Large intestine (tissue), 12 donors: ENCODE measurements around the gene SLC1A1. TPM values are rescaled to one million over a fixed set of nuclear protein-coding genes. Genes with fewer than 3 reads are reported as not detected.
A peak's percentile ranks its signal among the peaks of the same experiment; 100 is the strongest.

ENCODE experiments used
- DNase-seq, 2 donors: peaks; one replicate each; pipeline versions ENCODE4 v3.0.0 to v3.0.0-alpha.2; 2013
- H3K27ac ChIP-seq: one replicate; pipeline ENCODE4 v1.5.1; 2013; ENCODE audit warnings: low read length
- H3K27me3 ChIP-seq: 2 replicates; pipeline ENCODE4 v1.6.1; 2013; ENCODE audit warnings: low read length; ENCODE audit not compliant: control insufficient read depth, insufficient read depth
- H3K36me3 ChIP-seq: 2 replicates; pipeline ENCODE4 v1.6.1; 2013; ENCODE audit warnings: low read length; ENCODE audit not compliant: control insufficient read depth, insufficient read depth
- H3K4me1 ChIP-seq: one replicate; pipeline ENCODE4 v1.6.1; 2013; ENCODE audit warnings: low read length; ENCODE audit not compliant: control insufficient read depth, insufficient read depth
- H3K4me3 ChIP-seq: one replicate; pipeline ENCODE4 v1.5.1; 2013; ENCODE audit warnings: low read length
- H3K9me3 ChIP-seq: one replicate; pipeline ENCODE4 v1.6.1; 2013; ENCODE audit warnings: mild to moderate bottlenecking, low read depth, low read length, moderate library complexity; ENCODE audit not compliant: control insufficient read depth
- WGBS: methylation state at CpG from one replicate; pipeline ENCODE4 v1.1.5; 2013; ENCODE audit warnings: low lambda C conversion rate; ENCODE audit not compliant: insufficient coverage; 5-methylcytosine and 5-hydroxymethylcytosine counted together
- long read RNA-seq, 11 donors: transcript quantifications; one replicate each; lab custom pipeline, GENCODE V29; 2026
- polyA plus RNA-seq: library from polyadenylated mRNA; unstranded; fragments of 120-200 nt; gene quantifications from one replicate; pipeline ENCODE4 v1.2.1, GENCODE V29; 2013

SLC1A1 gene
- 42.5 TPM for polyA plus RNA-seq
- long read RNA-seq, donor 1, transcript SLC1A1-201 (12 exons, 3,722 nt), result major isoform, 7 of 12 reads
- long read RNA-seq, donor 1, partial matches to known transcripts, result 5 of 12 reads
- long read RNA-seq, donor 1, other reads (novel, unspliced or antisense), result 0 of 12 reads
- long read RNA-seq, donor 2, transcript SLC1A1-201 (12 exons, 3,722 nt), result major isoform, 9 of 43 reads
- long read RNA-seq, donor 2, partial matches to known transcripts, result 34 of 43 reads
- long read RNA-seq, donor 2, other reads (novel, unspliced or antisense), result 0 of 43 reads
- long read RNA-seq, donor 3, result 0 reads
- long read RNA-seq, donor 4, partial matches to known transcripts, result 0 of 2 reads
- long read RNA-seq, donor 4, other reads (novel, unspliced or antisense), result 0 of 2 reads
- long read RNA-seq, donor 5, partial matches to known transcripts, result 0 of 4 reads
- long read RNA-seq, donor 5, other reads (novel, unspliced or antisense), result 0 of 4 reads
- long read RNA-seq, donor 6, transcript SLC1A1-201 (12 exons, 3,722 nt), result major isoform, 22 of 22 reads
- long read RNA-seq, donor 6, partial matches to known transcripts, result 0 of 22 reads
- long read RNA-seq, donor 6, other reads (novel, unspliced or antisense), result 0 of 22 reads
- long read RNA-seq, donor 7, partial matches to known transcripts, result 0 of 4 reads
- long read RNA-seq, donor 7, other reads (novel, unspliced or antisense), result 0 of 4 reads
- long read RNA-seq, donor 8, transcript SLC1A1-201 (12 exons, 3,722 nt), result major isoform, 11 of 16 reads
- long read RNA-seq, donor 8, partial matches to known transcripts, result 5 of 16 reads
- long read RNA-seq, donor 8, other reads (novel, unspliced or antisense), result 0 of 16 reads
- long read RNA-seq, donor 9, transcript SLC1A1-201 (12 exons, 3,722 nt), result major isoform, 12 of 12 reads
- long read RNA-seq, donor 9, partial matches to known transcripts, result 0 of 12 reads
- long read RNA-seq, donor 9, other reads (novel, unspliced or antisense), result 0 of 12 reads
- long read RNA-seq, donor 10, transcript SLC1A1-201 (12 exons, 3,722 nt), result major isoform, 22 of 29 reads
- long read RNA-seq, donor 10, partial matches to known transcripts, result 7 of 29 reads
- long read RNA-seq, donor 10, other reads (novel, unspliced or antisense), result 0 of 29 reads
- long read RNA-seq, donor 11, transcript SLC1A1-201 (12 exons, 3,722 nt), result major isoform, 7 of 16 reads
- long read RNA-seq, donor 11, partial matches to known transcripts, result 9 of 16 reads
- long read RNA-seq, donor 11, other reads (novel, unspliced or antisense), result 0 of 16 reads

GRCh38 chr9:4489919-4490704, at the start of gene SLC1A1:
Gene SLC1A1, plus strand, starts transcription at chr9:4490468. Its CDS starts 212 bp downstream, at chr9:4490680.
- Histone ChIP-seq H3K27ac (peak within 1 kb of the TSS; percentile 77), H3K36me3 (no peaks in the 10 kb centered on the region), H3K4me3 (peak within 1 kb of the TSS; percentile 61), H3K27me3 (no peaks in the 10 kb centered on the region), H3K9me3 (no peaks in the 10 kb centered on the region), H3K4me1 (peaks cover 12% of the 10 kb centered on the region)
- WGBS, result no CpG with 5 or more reads among the region's 72 CpGs
- DNase-seq, result peak; percentile 61 to 85

GRCh38 chr9:4442806-4443205, 47.5 kb upstream of the SLC1A1 start:
- Histone ChIP-seq H3K27me3 (no peaks in the 10 kb centered on the region), H3K4me1 (no peaks in the 10 kb centered on the region), H3K4me3 (no peak overlapping the region), H3K36me3 (no peaks in the 10 kb centered on the region), H3K27ac (no peak overlapping the region), H3K9me3 (no peaks in the 10 kb centered on the region)
- no peak for DNase-seq
- 100% methylated on average over 1 of the region's 3 CpGs for WGBS

- H3K9me3 ChIP-seq, result peaks cover 3% of the 10 kb centered on the region
- H3K36me3 ChIP-seq, result no peaks in the 10 kb centered on the region
- WGBS, result 100% methylated on average over 1 of the region's 1 CpG
- no peaks in the 10 kb centered on the region for H3K27me3 ChIP-seq
- H3K27ac ChIP-seq, result no peak overlapping the region
- no peak overlapping the region for H3K4me3 ChIP-seq
- no peak for DNase-seq
- no peaks in the 10 kb centered on the region for H3K4me1 ChIP-seq
Observed at GRCh38 chr9:4443439-4443838, 46.8 kb upstream of the SLC1A1 start.

GRCh38 chr9:4461437-4461836, 28.8 kb upstream of the SLC1A1 start:
- 100% methylated on average over 1 of the region's 2 CpGs for WGBS
- no peaks in the 10 kb centered on the region for H3K36me3 ChIP-seq
- no peaks in the 10 kb centered on the region for H3K9me3 ChIP-seq
- no peak overlapping the region for H3K27ac ChIP-seq
- DNase-seq, result no peak
- no peaks in the 10 kb centered on the region for H3K27me3 ChIP-seq
- H3K4me3 ChIP-seq, result no peak overlapping the region
- H3K4me1 ChIP-seq, result no peaks in the 10 kb centered on the region

- no peaks in the 10 kb centered on the region for H3K27me3 ChIP-seq
- 83% methylated on average over 2 of the region's 3 CpGs for WGBS
- no peak overlapping the region for H3K27ac ChIP-seq
Observed at GRCh38 chr9:4463824-4464223, 26.4 kb upstream of the SLC1A1 start.

GRCh38 chr9:4464911-4465513, 25.3 kb upstream of the SLC1A1 start:
- Histone ChIP-seq H3K36me3 (no peaks in the 10 kb centered on the region), H3K9me3 (no peaks in the 10 kb centered on the region)
- WGBS, result 100% methylated on average over 1 of the region's 11 CpGs

More at GRCh38 chr9:4463824-4464223, 26.4 kb upstream of the SLC1A1 start:
- no peaks in the 10 kb centered on the region for H3K36me3 ChIP-seq
- no peaks in the 10 kb centered on the region for H3K9me3 ChIP-seq
- H3K4me1 ChIP-seq, result no peaks in the 10 kb centered on the region
- H3K4me3 ChIP-seq, result no peak overlapping the region
- no peak for DNase-seq

GRCh38 chr9:4465910-4466309, 24.4 kb upstream of the SLC1A1 start:
- H3K36me3 ChIP-seq, result no peaks in the 10 kb centered on the region
- no peak for DNase-seq
- WGBS, result 100% methylated on average over 1 of the region's 2 CpGs

More at GRCh38 chr9:4464911-4465513, 25.3 kb upstream of the SLC1A1 start:
- H3K4me1 ChIP-seq, result no peaks in the 10 kb centered on the region
- no peak for DNase-seq
- H3K4me3 ChIP-seq, result no peak overlapping the region
- no peak overlapping the region for H3K27ac ChIP-seq
- H3K27me3 ChIP-seq, result no peaks in the 10 kb centered on the region

GRCh38 chr9:4475301-4475700, 15.0 kb upstream of the SLC1A1 start:
- 17% methylated on average over 1 of the region's 1 CpG for WGBS
- Histone ChIP-seq H3K4me3 (no peak overlapping the region), H3K36me3 (no peaks in the 10 kb centered on the region), H3K9me3 (no peaks in the 10 kb centered on the region), H3K4me1 (no peaks in the 10 kb centered on the region), H3K27me3 (no peaks in the 10 kb centered on the region), H3K27ac (no peak overlapping the region)
- DNase-seq, result no peak

More at GRCh38 chr9:4465910-4466309, 24.4 kb upstream of the SLC1A1 start:
- H3K4me3 ChIP-seq, result no peak overlapping the region
- H3K27ac ChIP-seq, result no peak overlapping the region
- H3K9me3 ChIP-seq, result no peaks in the 10 kb centered on the region
- H3K27me3 ChIP-seq, result no peaks in the 10 kb centered on the region
- no peaks in the 10 kb centered on the region for H3K4me1 ChIP-seq

- Histone ChIP-seq H3K27me3 (no peaks in the 10 kb centered on the region), H3K4me1 (peaks cover 3% of the 10 kb centered on the region), H3K4me3 (no peak overlapping the region), H3K36me3 (no peaks in the 10 kb centered on the region), H3K27ac (no peak overlapping the region), H3K9me3 (no peaks in the 10 kb centered on the region)
- no CpG with 5 or more reads among the region's 2 CpGs for WGBS
- no peak for DNase-seq
Observed at GRCh38 chr9:4486176-4486575, 4.1 kb upstream of the SLC1A1 start.
